ENCODE results near the gene KCNC1.

The KCNC1 gene

DNA sequence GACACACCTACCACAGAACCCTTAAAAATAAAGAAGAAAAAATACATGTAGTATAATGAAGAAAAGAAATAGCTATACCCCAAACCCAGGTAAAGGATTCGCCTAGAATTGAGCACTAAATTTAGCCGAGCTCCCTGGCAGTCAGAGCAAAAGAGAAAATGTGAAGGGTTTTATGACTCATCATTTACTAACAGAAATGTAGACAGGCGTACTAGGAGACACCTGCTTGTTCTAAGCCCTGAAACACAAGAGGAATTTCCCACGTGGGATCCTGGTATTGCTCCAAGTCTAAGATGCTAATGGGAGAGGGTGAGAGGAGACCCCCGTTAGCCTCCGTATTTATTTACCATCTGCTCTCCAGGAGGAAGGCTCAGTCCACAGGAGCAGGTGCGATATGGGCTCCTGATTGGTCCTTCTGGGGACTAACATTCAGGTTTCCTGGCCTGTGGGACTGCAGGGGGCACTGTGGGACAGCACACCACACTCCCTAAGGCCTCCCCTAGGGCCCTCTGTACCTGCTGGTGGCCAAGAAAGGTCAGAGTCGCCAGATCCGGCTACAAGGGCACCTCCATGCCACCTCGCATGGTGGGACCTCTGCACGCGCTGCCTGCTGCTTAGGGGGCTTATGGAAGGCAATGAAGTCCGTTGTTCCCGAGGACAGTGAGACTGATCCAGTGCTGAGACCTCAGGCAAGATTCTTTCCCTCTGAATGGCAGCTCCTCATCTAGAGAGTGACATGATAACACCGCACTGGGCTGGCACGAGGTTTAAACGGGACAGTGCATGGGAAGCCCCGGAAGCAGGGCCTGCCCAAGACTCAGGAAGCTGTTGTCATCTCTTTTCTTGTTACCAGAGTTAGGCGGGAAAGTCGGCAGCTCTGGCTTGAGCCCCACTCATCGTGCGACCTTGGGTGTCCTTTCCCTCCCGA is 25.8 kb downstream of the KCNC1 start:
- DNase-seq = no peak

DNA sequence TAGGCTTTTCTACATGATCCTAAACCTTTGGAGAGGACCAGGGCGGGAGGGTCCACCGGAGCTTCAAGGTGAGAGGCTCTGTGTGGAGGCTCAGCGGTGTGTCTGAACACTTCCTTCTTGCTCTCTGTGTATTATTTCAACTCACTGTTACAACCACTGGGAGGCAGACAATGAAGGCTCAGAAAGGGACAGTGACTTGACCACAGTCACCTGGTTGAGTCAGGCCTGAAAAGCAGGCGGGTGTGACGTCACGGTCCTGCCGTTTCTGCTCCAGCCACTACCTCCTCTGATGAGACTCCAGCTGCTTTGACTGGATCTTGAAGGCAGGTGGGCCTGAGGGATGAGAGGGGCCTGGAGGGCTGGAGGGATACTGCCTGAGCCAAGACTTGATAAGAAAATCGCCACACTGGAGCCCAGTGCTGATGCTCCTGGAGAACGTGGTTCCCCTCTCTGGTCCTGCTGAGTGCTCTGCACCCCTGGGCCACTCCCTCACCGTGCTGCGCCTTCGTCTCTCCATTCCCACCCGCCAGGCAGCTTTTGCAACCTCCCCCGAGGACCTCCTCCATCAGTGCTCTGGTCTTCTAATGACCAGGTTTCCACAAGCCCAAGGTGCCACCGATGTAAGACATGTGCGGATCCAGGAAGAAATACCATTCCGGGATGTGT is 27.9 kb downstream of the KCNC1 start:
- DNase-seq = no peak

DNA sequence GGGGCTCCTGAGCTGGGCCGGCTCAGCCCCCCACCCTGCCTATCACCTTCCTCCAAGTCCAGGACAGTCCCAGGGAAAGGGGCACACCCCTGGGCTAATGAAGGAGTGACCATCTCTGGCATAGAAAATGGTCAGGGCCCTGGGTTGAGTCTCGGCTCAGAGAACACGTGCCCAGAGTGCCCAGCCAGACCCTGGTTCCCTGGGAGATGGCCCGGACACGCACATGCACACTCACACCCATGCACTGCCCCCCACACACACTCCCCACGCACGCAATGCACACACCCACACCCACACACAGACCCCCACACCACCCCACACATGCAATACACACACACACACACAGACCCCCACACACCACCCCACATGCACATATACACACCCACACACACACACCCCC is 28.7 kb downstream of the KCNC1 start:
- no peak for DNase-seq

DNA sequence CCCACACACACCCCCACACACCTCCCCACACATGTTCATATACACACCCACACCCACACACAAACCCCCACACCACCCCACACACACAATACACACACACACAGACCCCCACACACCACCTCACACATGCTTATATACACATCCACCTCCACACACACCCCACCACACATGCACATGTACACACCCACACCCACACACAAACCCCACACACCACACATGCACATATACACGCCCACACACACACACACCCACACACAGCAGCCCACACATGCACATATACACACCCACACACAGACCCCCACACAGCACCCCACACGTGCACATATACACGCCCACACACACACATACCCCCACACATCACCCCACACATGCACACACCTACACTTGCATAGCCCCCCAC is 29.1 kb downstream of the KCNC1 start:
- no peak for DNase-seq

DNA sequence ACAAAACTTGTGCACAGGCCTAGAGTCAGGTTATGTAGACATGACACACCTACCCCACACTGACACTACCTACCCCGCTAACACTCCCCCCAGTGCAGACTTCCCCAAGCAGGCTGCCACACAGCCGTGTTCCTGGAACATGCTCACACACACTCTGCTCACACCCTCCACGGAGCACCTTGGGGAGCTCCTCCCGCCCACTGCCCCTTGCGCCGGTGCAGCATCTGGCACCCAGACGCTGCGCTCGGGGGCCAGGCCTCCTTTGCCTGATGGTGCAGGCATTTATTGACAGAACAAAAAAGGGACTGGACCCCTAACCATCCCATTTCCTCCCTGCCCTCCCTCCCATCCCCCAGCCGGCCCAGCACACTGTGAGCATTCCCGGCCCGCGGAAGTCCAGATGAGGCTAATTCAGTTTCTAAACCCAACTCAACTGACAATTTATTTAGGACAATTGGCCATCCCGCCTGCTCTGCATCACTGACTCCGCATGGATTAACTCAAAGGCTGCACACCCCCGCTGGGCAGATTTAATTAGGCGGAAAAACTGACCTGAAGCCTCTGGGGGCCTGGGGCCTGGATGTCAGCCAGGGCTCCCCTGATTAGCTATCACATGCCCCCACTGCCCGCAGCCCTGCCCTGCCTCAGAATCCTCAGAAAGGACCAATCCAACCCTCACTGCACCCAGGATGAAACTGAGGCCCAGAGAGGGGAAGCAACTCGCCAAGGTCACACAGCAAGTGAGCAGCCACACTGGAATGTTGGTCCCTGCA is 30.1 kb downstream of the KCNC1 start:
- DNase-seq = no peak

DNA sequence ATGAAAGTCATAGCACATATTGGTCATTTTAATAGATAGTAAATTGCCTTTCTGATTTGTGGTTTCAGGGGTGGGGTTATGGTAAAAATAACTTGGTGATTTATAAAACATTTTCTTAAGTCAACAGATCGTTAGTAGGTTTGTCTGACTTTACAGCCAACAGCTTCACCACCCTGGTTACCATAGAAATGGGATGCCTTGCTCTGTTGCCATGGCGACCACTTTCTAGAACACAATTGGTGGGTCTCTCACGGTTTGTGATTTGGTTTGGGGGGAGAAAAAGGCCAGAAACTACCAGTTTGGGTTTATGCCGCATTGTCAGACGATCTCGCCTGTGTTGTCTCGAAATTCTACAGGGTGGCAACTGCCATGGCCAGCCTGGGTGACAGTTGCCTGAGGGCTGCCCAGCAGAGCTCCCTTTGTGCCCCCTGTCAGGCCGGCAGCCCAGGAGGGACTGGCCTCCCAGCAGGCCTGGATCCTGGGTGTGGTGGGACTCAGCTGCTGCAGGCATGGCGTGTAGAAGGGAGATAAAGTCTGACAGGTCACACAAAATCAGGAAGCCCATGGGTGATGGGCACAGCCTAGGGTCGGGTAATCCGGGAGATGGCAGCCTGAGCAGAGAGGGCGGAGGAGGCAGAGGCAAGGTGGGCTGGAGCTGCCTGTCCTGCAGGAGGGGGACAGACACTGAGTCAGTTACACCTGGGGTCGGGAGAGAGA is 30.9 kb downstream of the KCNC1 start:
- no peak for DNase-seq

DNA sequence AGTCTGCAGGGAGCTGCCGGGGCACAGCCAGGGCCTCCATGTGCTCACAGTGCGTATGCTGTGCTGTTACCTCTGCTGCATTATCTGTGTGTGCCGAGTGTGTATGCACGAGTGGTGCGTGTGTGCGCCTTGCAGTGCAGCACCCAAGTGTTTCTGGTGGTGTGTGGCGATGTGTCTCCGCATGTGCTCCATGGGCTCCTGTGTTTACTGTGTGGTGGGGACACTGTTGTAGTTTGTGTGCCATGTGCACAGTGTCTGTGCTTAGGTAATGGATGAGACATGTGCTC is 31.4 kb downstream of the KCNC1 start:
- DNase-seq = no peak

DNA sequence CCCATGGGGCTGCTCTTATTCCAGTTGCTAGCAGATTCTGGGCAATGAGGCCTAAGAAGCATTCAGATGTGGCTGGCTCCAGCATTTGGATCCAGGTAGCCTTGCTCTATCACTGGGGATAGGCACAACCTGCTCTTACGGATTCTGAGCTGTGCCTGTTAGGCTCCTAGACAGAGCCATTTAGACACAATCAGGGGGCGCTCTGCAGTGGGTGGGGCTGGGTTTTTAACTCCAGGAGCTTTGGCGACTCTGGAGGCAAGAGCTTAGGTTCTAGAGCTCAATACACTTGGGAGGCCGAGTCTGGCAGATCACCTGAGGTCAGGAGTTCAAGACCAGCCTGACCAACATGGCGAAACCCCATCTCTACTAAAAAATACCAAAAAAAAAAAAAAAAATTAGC is 32.0 kb downstream of the KCNC1 start:
- DNase-seq = no peak

DNA sequence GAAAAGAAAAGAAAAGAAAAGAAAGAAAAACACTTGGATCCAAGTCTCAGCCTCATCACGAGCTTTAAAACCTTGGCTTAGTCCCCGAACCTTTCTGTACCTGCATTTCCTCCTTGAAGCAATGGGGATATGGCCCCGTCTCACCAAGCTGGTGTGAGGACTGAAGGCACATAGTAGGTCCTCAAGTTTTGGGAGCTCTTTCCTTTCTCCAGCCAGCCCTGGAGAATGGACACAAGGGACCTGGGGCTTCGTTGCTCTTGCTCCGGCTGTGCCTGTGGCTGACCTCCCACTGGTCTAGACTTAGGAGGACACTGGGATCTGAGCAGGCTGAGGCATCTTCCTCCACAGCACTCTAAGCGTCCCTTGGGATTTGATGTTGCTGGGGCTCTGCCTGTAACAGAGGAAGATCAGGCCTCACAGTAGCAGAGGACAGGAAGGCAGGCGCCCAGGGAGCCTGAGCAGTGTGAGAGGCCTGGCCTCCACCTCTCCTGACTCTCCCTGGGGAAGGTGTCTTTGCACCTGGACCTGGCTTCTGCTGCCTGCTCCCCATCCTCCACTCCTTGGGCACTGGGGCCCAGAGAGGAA is 32.8 kb downstream of the KCNC1 start:
- DNase-seq = no peak

DNA sequence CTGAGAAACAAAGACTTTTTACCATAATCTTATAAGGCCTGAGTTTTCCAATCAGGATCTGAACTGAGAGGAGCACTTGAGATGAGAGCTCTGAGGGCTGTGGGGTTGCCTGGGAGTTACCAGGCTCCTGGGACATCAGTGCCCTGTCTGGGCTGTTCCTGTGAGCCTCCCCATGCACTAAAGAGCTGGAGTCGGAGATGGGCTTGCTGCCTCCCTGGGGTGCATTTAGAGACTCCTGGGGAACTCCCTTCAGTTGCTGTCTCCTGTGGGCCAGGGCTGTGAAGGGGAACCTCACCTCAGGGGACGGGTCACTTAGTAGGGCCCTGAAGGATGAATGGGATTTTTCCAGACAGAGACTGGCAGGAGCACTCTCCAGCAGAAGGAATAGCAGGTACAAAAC is 33.3 kb downstream of the KCNC1 start:
- DNase-seq = no peak

DNA sequence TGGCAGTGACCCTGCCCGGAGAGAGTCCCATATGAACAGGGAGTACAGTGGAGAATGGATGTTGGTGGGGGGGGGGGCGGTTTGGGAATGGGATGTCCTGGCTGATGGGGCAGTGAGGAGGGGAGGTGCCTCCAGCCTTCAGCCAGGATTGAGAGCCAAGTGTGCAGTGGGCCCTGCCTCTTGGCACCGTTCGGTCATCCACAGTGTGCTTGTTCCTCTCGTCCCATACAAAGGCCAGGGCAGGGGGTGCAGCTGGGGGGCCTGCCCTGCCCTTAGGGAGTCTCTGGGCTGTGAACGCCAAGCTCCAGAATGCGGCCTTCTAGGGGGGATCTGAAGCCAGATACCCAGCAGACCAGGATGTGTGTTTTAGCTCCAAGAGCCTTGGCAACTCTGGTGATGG is 34.0 kb downstream of the KCNC1 start:
- DNase-seq = no peak

DNA sequence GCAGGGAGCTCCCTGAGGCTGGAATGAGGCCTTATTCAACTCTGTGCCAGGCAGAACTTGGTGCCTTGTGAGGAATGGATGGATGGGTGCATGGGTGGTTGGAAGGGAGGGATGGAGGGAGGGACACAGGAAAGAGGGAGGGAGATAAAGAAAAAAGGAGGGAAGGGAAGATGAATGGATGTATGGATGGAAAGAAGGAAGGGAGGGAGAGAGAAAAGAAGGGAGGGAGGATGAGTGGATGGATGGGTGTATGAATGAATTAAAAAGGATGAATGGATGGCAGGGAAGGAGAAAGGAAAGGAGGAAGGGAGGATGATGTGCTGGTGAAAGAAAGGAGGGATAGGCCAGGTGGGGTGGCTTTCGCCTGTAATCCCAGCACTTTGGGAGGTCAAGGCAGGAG is 34.6 kb downstream of the KCNC1 start:
- no peak for DNase-seq

DNA sequence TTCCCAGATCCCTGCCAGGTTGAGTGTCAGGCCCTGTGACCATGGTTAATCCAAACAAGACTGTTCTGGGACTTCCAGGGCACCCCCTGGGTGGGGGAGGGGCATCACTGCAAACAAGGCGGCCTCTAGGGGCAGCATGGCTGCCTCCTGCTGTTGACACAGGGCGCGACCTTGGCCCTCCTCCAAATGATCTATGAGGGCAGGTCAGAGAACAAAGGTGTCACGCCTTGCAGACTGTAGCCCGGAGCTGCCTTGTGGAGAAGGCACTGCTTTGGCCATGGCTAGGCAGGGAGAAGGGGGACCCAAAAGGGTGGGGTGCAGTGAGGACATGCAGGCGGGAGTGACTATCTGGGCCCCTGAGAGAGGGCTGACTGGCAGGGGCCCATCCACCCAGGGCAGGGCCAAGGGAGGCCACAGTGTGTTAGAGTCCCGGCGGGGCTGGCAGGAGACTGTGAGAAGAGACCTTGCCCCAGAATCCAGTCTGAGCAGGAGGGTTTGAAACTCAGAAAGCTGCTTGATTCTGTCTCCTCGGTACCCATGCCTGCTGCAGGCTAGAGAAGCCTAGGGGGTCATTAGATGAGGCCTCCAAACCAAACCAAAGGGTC is 35.6 kb downstream of the KCNC1 start:
- DNase-seq = no peak

DNA sequence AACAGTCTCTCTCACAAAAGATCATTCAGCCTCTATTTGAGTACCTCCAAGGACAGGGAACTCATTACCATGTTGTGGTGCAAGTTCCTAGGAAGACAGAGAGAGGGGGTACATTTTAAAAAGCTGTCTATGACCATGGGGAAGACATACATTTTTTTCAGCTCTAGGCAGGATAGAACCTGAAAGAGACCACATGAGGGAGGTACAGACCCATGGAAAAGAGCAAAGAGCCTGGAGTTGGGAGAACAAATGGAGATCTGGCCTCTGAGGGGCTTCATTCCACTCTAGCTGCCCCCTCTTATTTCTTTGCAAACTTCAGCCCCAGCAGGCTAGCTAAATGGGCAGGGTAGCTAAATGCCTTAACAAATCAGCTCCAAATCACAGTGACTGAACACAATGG is 36.3 kb downstream of the KCNC1 start:
- DNase-seq = no peak

DNA sequence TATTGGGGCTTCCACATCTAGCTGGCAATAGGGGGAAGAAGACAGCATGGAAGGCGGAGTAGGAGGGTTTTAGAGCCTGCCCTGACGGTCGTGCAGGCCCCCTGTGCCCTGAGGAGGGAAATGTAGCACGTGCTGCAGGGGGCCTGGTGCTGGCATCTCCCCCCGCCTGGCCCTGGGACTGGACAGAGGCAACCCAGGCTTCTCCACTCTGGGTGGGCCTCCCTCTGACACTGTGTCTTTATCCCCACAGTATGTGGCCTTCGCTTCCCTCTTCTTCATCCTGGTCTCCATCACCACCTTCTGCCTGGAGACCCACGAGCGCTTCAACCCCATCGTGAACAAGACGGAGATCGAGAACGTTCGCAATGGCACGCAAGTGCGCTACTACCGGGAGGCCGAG is 36.8 kb downstream of the KCNC1 start:
- DNase-seq = no peak

DNA sequence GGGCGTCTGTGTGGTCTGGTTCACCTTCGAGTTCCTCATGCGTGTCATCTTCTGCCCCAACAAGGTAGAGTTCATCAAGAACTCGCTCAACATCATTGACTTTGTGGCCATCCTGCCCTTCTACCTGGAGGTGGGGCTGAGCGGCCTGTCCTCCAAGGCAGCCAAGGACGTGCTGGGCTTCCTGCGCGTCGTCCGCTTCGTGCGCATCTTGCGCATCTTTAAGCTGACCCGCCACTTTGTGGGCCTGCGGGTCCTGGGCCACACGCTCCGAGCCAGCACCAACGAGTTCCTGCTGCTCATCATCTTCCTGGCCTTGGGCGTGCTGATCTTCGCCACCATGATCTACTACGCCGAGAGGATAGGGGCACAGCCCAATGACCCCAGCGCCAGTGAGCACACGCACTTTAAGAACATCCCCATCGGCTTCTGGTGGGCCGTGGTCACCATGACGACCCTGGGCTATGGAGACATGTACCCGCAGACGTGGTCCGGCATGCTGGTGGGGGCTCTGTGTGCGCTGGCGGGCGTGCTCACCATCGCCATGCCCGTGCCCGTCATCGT is 37.3 kb downstream of the KCNC1 start:
- no peak for DNase-seq

DNA sequence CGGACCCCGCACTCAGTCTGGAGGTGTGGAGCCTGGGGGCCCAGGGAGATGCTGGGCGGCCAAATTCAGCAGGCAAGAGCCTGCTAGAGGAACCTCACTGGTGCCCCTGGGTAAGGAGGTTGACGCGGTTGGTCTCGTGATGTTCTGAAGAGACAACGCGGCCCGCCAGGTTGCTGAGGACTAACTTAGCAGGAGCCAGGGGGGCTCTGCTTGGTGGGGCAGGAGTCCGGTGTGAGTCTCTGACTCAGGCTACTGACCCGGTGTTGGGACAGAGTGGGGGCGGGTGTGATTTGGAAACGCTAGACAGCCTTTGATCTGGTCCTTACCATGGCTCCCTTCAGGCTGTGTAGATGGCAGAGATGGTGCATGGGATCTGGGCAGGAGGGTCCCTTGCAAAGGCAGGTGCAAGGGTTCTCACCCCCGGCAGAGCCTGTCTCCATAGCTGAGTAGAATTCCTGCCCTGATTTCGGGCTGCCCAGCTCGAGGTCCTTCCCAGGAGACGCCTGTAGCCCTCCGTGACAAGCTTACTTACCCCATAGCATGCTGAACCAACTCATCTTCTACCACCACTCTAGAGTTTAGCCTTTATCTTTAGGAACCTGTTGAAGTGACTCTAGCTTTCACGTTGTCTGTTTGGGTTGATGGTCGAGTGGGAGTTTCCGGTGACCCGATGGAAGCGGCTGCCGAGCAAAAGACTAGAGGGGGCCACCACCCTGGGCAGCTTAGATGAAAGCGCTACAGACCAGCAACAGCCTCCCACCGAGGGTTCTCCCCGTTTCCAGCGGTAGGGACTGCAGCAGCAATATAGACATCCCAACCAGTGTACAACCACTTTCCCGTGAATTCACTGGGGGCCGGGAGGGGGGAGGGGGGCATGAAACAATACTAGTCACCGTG is 38.4 kb downstream of the KCNC1 start:
- DNase-seq = no peak

DNA sequence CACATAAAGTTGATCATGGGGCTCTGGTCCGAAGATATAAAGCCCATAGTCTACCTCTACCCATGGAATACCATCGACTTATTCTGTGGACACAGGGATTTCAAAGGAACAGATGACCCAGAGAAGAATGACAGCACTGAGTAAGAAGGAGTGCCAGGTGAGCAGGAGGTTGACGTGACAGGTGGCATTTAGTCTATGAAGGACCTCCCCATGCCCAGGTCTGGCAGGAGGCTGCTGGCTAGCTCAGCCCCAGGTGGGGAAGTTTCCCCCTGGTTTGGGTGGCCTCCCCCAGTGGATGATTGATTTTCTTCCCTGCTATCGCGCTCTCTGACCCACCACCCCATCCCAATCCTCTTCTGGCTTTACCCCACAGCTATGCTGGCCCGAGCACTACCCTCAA is 39.1 kb downstream of the KCNC1 start:
- DNase-seq = no peak

DNA sequence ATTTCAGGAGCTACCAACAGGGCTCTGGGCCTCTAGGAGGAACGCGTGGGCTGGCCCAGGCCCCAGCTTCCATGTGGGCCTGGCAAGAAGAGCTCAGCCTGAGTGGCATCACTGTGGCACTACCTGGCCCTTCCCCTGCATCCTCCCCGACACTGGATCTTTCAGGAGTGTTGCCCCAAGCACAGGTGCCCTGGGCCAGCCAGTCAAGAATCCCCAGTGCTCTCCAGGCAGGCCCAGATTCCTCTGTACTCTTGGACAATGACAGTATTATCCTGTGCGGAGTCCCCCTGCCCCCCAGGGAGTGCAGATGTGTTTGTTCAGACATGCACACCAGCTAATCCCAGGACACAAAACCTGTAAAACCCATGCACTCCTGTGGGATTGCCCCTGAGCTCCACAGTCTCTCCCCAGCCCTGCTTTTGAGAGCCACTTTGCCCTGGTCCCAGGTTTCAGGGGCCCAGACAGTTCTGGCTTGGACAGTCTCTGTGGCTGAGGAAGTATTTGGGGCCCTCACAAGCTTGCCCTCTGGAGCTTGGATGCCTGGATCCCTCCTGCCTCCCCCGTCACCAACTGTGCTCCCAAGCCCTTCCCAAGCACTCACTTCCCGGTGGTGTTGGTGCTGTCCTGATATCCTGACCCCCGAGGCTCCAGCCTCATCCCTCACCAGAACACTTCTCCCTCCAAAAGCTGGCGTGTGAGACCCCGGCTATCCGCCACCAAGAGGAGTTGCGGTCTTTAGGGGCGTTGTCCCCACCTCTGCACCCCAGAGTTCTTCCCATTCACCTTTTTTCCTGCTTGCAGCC is 39.9 kb downstream of the KCNC1 start:
- no peak for DNase-seq

DNA sequence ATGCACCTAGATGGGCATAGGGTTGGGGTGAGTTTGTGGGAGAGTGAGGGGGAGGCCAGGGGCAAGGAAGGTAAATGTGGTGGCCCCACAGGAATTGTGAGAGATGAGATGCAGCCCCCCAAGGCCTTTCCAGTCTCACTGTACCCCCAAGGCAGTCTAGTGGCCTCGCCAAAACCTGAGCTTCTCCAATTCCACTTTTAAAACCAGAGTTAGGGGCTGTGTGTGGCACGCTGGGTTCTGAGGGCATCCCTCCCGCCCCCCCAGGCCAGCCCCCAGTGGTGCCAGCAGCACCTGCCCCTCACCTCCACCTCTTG is 40.4 kb downstream of the KCNC1 start:
- no peak for DNase-seq

All from Kasumi-1 (cell line).